Stimulated activated CD8-positive, alpha-beta memory T cell treated with anti-CD3 and anti-CD28 coated beads, Interleukin-12 subunit alpha, Interleukin-12 subunit beta, amount 100 ng/mL, for 24 hours (primary cell): Measurements from ENCODE around the gene COIL.
"Not testable (repeated sequence)": the region's sequence is repeated elsewhere in the genome, so short reads cannot be mapped to it uniquely, and the experiment has no call there.

Experiments used
- DNase-seq: peaks from one replicate; pipeline ENCODE4 v3.0.0-alpha.2; 2020; ENCODE audit errors: extremely low read depth

The COIL gene

DNA sequence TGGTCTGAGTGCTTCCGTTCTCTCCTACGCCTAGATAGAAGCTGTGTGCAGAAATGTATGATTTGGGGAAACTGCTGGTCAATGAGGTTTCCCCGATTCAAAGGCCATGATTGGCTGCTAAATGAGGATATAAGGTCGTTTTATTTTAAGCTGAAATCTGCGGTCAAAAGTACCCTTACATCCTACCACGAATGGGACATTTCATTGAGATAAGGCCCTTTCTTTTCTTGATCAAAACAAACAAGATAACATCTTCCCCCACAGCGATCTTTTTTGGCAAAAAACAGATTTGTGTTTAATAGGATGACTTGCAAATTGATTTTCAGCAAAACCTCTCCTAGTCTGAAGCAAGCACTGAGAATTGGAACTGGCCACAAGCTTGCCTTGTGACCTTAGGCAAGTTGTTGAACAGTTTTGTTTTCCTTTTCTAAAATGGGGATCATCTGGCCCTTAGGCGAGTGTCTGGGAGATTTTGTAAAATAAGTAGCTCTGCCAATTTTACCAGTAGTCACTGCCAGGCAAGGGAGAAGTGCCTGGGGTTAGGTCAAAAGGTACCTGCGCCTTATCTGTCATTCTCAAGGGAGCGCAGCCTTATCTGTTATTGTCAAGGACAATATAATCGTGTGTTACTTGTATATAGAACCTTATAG is 17.7 kb upstream of the COIL start:
- no peak for DNase-seq

GRCh38 chr17:56977673-56978395 is 17.0 kb upstream of the COIL start, which contains the start of gene SCPEP1:
Gene SCPEP1, plus strand, starts transcription at chr17:56978131. Its CDS starts 29 bp downstream, at chr17:56978160.
- peak; percentile 47 for DNase-seq

- no peak for DNase-seq
These were observed 16.2 kb upstream of the COIL start for GRCh38 chr17:56976941-56977608.

DNA sequence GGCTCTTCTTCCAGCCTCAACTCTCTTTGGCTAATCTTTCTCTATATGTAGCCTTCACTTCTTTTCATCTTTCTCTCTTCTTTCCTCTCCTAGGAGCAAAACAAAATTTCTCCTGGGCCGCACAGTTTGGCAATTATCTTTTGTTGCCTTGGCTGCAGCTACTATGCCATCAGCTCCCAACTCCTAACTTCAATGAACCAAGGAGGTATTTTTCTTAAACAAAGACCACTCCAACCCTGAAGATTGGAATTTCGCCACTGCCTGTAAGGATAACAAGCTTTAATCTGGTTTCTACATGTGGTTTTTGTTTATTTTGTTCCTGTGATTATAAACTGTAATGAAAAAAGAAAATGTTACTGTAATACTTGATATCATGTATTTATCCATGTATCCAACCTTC is 14.8 kb upstream of the COIL start:
- no peak for DNase-seq

GRCh38 chr17:56974055-56974454 is 13.2 kb upstream of the COIL start:
- no peak for DNase-seq

GRCh38 chr17:56973520-56973919 is 12.7 kb upstream of the COIL start:
- DNase-seq = no peak

GRCh38 chr17:56972111-56972730 is 11.4 kb upstream of the COIL start:
- DNase-seq = no peak

DNA sequence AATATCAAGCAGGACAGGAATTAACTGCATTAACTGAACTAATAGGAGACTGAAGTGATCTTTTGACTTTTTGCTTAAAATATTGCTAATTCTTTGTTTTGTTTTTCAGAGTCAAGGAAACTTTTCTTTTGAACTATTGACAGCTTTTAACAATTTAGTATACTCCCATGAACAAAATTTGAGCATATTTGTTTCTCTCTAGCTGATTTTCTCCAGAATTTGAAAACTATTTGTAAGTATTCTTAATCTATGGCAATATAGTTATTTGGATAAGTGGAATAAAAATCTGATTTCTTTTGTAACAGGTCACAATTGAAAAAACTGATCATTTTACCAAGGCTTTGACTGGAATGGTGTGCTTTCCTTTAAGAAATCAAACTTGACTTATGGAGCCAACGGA is 10.1 kb upstream of the COIL start:
- no peak for DNase-seq

DNA sequence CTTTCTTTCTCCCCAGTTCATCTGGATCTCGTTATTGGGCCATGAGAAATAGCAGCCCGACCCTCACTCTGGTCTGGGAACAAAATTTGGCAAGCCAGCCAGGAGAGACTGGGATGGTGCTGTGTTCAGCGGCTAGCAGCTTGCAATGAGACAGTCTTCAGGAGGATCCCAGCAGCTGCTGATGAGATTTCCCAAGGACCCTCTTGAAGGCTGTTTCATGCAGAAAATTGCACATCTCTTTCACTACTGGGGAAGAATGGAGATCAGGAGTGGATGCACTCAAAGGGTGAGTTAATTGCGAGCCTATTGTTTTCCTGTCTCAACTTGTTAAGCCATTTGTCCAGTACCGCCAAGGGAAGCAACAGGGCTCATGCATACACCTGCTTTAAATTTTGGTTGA is 5.5 kb upstream of the COIL start:
- no peak for DNase-seq

DNA sequence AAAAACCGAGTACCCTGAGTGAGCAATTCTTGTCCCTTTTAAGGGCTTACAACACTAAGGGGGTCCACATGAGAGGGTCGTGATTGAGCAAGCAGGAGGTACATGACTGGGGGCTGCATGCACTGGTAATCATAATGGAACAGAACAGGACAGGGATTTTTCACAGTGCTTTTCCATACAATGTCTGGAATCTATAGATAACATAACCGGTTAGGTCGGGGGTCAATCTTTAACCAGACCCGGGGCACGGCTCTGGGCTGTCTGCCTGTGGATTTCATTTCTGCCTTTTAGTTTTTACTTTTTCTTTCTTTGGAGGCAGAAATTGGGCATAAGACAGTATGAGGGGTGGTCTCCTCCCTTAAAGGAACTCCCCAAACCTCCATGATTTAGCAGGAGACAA is 4.8 kb upstream of the COIL start:
- DNase-seq = not testable (repeated sequence)

- not testable (repeated sequence) for DNase-seq
These were observed 4.4 kb upstream of the COIL start for GRCh38 chr17:56965241-56965640.

GRCh38 chr17:56956992-56957391 is 3.9 kb downstream of the COIL start:
- no peak for DNase-seq

- no peak for DNase-seq
These were observed 11.3 kb downstream of the COIL start for GRCh38 chr17:56949595-56949994.

DNA sequence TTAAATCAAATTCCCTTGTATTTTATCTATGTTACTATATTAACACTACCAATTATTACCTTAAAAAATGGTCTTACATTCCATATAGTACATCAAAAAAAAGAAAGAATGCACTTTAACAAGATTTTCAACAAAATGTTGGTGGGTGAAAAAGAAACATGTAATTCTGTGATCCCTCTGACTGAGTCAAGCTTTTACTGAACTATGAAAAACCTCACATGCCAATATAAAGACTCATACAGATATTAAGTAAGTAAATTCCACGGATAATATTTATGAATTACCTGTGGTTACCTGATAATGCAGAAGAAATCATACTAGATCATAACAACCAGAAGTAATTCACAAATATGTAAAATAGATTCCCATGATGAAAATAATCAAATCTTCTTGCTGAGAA is 12.4 kb downstream of the COIL start:
- DNase-seq = no peak

DNA sequence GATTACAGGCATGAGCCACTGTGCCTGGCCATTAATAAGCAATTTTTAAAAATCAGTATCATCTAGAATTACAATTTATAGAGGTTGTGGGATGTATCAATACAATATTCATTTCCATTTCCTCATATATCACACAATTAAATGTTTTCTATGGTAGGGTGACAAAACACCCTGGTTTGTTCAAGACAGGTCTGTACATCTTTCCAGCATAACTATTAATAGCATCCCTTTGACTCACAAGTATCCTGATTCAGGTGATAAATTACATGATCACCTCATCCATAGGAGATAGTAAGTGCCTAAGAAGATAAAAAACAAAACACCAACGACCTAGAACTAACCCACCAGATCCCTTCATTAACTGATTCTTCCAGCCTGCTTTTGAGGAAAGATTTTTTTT is 13.1 kb downstream of the COIL start:
- DNase-seq = no peak

GRCh38 chr17:56945938-56946505 is 14.8 kb downstream of the COIL start:
- DNase-seq = no peak

GRCh38 chr17:56943505-56944125 is 17.2 kb downstream of the COIL start:
- no peak for DNase-seq

DNA sequence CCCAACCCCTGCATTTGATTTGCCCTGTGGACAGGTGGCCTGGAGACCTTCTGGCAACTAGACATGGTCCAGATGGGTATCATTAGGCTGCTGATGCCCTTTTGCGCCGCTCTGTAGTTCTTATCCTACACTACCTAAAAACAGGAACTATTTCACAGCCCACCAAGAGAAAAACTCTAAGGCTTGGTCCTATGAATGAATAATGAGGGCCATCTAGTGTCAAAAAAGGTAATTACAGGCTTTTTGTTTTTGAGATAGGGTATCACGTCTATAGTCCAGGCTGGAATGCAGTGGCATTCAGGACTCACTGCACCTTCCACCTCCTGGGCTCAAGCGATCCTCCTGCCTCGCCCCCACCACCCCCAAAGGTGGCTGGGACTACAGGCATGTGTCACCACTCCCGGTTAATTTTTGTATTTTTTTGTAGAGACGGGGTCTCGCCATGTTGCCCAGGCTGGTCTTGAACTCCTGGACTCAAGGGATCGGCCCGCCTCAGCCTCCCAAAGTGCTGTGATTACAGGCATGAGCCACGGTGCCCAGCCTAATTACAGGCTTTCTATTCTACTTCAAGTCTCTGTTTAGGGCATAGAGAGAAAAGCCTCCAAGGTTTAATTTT is 20.9 kb downstream of the COIL start:
- no peak for DNase-seq

DNA sequence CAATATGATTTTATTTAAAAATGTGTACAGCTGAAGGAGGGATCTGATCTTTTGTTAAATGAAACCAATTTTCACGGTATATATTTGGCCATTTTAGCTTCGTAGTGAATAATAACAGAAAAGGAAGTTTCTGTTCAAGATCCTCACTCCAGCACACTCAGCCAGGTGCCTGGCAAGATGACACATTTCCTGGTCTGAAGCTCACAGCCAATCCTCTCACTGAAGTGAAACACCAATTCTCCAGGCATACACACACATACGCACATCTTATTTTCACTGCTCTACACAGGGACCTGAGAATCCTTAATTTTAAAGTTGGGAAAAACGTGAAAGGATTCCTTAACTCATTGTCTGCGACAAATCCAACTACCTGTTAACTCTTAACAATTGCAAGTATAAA is 22.6 kb downstream of the COIL start:
- DNase-seq = not testable (repeated sequence)

- DNase-seq = no peak
These were observed 23.2 kb downstream of the COIL start for GRCh38 chr17:56937687-56938086.

DNA sequence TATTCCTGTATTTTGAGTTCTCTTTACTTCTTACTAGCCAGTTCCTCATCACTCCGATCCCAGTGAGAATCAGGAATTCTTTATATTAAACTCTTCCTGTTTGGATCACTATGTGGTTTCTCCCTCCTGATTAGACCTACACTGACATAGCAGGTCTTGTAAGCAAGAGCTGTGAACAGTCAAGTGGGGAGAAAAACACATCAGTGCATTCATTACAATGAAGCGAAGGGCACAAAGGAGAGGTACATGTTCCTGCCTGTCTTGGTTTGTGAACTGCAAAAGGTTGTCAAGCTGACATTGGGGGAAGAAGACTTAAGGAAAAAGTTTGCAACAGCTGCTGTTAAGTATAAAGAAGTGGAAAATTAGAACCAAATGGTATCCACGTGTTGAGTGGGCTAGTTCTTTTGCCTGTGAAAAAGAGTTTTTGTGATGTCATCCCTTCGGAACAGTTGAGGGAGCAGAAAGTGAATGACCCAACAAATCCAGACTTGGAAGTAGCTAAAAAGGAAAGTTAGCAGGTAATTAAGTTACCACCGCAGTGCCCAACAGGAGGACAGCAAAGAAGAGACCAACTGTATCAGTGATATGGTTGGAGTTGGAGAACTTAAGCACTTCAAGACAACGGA is 24.0 kb downstream of the COIL start:
- DNase-seq = no peak
